ENCODE measurements around the gene TPCN1.

DNA sequence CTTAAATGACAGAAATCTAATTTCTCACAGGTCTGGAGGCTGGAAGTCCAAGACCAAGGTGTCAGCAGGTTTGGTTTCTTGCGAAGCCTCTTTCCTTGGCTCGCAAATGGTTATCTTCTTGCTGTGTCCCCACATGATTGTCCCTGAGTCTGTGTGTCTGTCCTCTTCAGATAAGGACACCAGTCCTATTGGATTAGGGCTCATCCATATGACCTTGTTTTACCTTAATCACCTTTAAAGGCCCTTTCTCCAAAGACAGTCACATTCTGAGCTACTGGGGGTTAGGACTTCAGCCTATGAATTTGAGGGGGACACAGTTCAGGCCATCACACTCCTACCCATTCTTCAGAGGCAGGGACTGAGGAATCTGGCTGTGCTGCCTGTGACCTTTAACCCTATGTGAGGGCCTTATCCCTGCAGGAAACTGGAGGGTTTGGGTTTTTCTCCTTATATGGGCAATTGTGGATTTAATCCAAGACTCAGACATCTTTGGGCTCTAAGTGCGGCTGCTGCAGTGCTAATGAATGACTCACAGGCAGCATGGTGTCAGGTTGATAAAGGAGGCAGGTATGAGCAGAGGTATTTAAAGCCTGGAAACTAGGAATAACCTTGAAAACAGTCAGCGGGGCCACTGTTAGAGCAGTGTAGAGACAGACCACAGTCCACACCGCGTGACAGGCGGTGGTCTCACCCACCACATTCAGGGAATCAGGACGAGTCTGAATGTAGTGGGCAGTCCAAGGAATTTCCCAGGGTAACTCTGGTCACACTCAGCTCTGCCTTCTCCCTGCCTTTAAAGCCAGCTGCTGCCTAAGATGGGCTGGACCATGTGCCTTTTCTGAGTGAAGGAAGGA, 10.2 kb downstream of the TPCN1 start:
- TF ChIP-seq CTCF (conservative IDR thresholded peaks at IDR 0.05; ENCODE audit: low read depth, low read length) (no peak), EZH2 (IDR thresholded peaks at IDR 0.05; ENCODE audit: borderline replicate concordance, low read depth, low read length, poor library complexity, severe bottlenecking) (no peak)
